Small intestine (tissue), 7 donors: Measurements from ENCODE around the gene WFIKKN1. TPM values are rescaled to one million over a fixed set of nuclear protein-coding genes. Genes with fewer than 3 reads are reported as not detected.

Experiments used
- DNase-seq, 2 donors: peaks; one replicate each; pipeline versions ENCODE4 v3.0.0 to v3.0.0-alpha.2; 2013
- FAIRE-seq: peaks from 2 replicates; lab custom pipeline; 2012; peaks lifted over from hg19 to GRCh38; lab: Jason Lieb, UNC
- H3K27ac ChIP-seq, 3 donors: one replicate each; pipeline ENCODE4 v1.5.1; 2013; ENCODE audit warnings: low read length in 2 of 3, mild to moderate bottlenecking in 2 of 3, control low read depth in 1 of 3, inconsistent platforms in 1 of 3, low read depth in 1 of 3, moderate library complexity in 1 of 3
- H3K27me3 ChIP-seq, 3 donors: one replicate each; pipeline ENCODE4 v1.6.1; 2013; ENCODE audit warnings: low read length in 3 of 3, inconsistent platforms in 1 of 3; ENCODE audit not compliant: control insufficient read depth in 3 of 3, insufficient read depth in 3 of 3
- H3K36me3 ChIP-seq, 3 donors: one replicate each; pipeline ENCODE4 v1.6.1; 2013; ENCODE audit warnings: low read length in 3 of 3, inconsistent platforms in 1 of 3, low read depth in 1 of 3, mild to moderate bottlenecking in 1 of 3, moderate library complexity in 1 of 3; ENCODE audit not compliant: control insufficient read depth in 3 of 3, insufficient read depth in 2 of 3
- H3K4me1 ChIP-seq, 3 donors: one replicate each; pipeline ENCODE4 v1.6.1; 2013; ENCODE audit warnings: low read length in 2 of 3, inconsistent platforms in 1 of 3, low read depth in 1 of 3, mild to moderate bottlenecking in 1 of 3, moderate library complexity in 1 of 3; ENCODE audit not compliant: control insufficient read depth in 3 of 3, insufficient read depth in 2 of 3
- H3K4me3 ChIP-seq, 3 donors: one replicate each; pipeline ENCODE4 v1.5.1; 2013; ENCODE audit warnings: low read length in 3 of 3, control low read depth in 1 of 3, inconsistent platforms in 1 of 3, low read depth in 1 of 3, mild to moderate bottlenecking in 1 of 3, moderate library complexity in 1 of 3
- H3K9me3 ChIP-seq, 2 donors: one replicate each; pipeline ENCODE4 v1.6.1; 2013; ENCODE audit warnings: low read depth in 1 of 2, low read length in 1 of 2; ENCODE audit not compliant: control insufficient read depth in 2 of 2, insufficient read depth in 1 of 2
- WGBS, 3 donors: extraction: QIAGEN DNeasy Blood & Tissue Kit; methylation state at CpG; one replicate each; pipeline ENCODE4 v1.1.7; 2013; 5-methylcytosine and 5-hydroxymethylcytosine counted together
- polyA plus RNA-seq, 4 donors: library from polyadenylated mRNA; stranded (reverse) in 3 of 4; unstranded in 1 of 4; fragments of 200-250 nt in 3 of 4; fragments of 120-200 nt in 1 of 4; gene quantifications; one replicate each; pipeline versions ENCODE4 v1.2.1 to v1.2.3, GENCODE V29; 2013
- donor health status: healthy with polysubstance abuse.
- donor health status: control.
- donor health status: control.
- donor health status: Bipolar disorder and iron deficiency.
- donor health status: healthy.

WFIKKN1 gene
- polyA plus RNA-seq, 4 donors = 0.60 to 7.6 (median 3.6) TPM

GRCh38 chr16:667113-667779, 36.5 kb downstream of the WFIKKN1 start:
- peak overlapping the region in 1 of 3 donors; percentile 48 for H3K27ac ChIP-seq
- no peak for FAIRE-seq

GRCh38 chr16:667780-668518, 37.2 kb downstream of the WFIKKN1 start, which contains the start of gene RHOT2:
RHOT2 (plus strand) TSS chr16:668132; CDS start chr16:668200, 68 bp downstream.
- peak; percentile 92 to 96 for DNase-seq
- H3K27ac ChIP-seq = peak within 1 kb of the TSS; percentile 48 to 71 (median 61)
- H3K4me3 ChIP-seq = peak within 1 kb of the TSS; percentile 87 to 95 (median 94)
- peaks cover 15 to 77% (median 19%) of the 10 kb centered on the region in 3 donors for H3K36me3 ChIP-seq
- FAIRE-seq = no peak
- no peaks in the 10 kb centered on the region for H3K27me3 ChIP-seq
- 0 to 1% (median 0%) methylated on average over 53 to 78 of the region's 78 CpGs for WGBS, 3 donors
- no peaks in the 10 kb centered on the region for H3K9me3 ChIP-seq
- H3K4me1 ChIP-seq = peaks cover 0 to 10% (median 0%) of the 10 kb centered on the region in 3 donors

More at GRCh38 chr16:667113-667779, 36.5 kb downstream of the WFIKKN1 start:
- H3K36me3 ChIP-seq = peaks cover 12 to 77% (median 15%) of the 10 kb centered on the region in 3 donors
- 78 to 85% (median 78%) methylated on average over 22 of the region's 22 CpGs for WGBS, 3 donors
- DNase-seq = no peak
- no peak overlapping the region for H3K4me3 ChIP-seq
- H3K27me3 ChIP-seq = no peaks in the 10 kb centered on the region
- H3K9me3 ChIP-seq = no peaks in the 10 kb centered on the region
- H3K4me1 ChIP-seq = peaks cover 0 to 10% (median 0%) of the 10 kb centered on the region in 3 donors

GRCh38 chr16:668519-669171, 37.9 kb downstream of the WFIKKN1 start:
- peaks cover 15 to 78% (median 21%) of the 10 kb centered on the region in 3 donors for H3K36me3 ChIP-seq
- no peak for FAIRE-seq

GRCh38 chr16:669666-670065, 38.9 kb downstream of the WFIKKN1 start:
- no peak for FAIRE-seq
- H3K9me3 ChIP-seq = no peaks in the 10 kb centered on the region
- WGBS, 3 donors = 91 to 97% (median 93%) methylated on average over 9 to 13 of the region's 13 CpGs
- no peak overlapping the region for H3K4me3 ChIP-seq
- H3K36me3 ChIP-seq = peaks cover 15 to 81% (median 21%) of the 10 kb centered on the region in 3 donors
- no peak overlapping the region for H3K27ac ChIP-seq
- H3K4me1 ChIP-seq = peaks cover 0 to 14% (median 0%) of the 10 kb centered on the region in 3 donors
- H3K27me3 ChIP-seq = no peaks in the 10 kb centered on the region
- DNase-seq = no peak

More at GRCh38 chr16:668519-669171, 37.9 kb downstream of the WFIKKN1 start:
- H3K9me3 ChIP-seq = no peaks in the 10 kb centered on the region
- peak overlapping the region; percentile 87 to 95 (median 94) for H3K4me3 ChIP-seq
- DNase-seq = peak in 1 of 2 donors; percentile 39
- peaks cover 0 to 10% (median 0%) of the 10 kb centered on the region in 3 donors for H3K4me1 ChIP-seq
- peak overlapping the region; percentile 22 to 71 (median 61) for H3K27ac ChIP-seq
- 5 to 6% (median 5%) methylated on average over 35 to 50 of the region's 50 CpGs for WGBS, 3 donors
- H3K27me3 ChIP-seq = no peaks in the 10 kb centered on the region

GRCh38 chr16:670485-671352, 39.9 kb downstream of the WFIKKN1 start:
- FAIRE-seq (no peak), DNase-seq (no peak)
- Histone ChIP-seq H3K4me3 (no peak overlapping the region), H3K9me3 (no peaks in the 10 kb centered on the region), H3K4me1 (peaks cover 3 to 21% (median 5%) of the 10 kb centered on the region in 3 donors), H3K36me3 (peaks cover 15 to 84% (median 21%) of the 10 kb centered on the region in 3 donors), H3K27ac (no peak overlapping the region), H3K27me3 (no peaks in the 10 kb centered on the region)
- 93 to 96% (median 95%) methylated on average over 42 to 52 of the region's 52 CpGs for WGBS, 3 donors

- H3K36me3 ChIP-seq = peaks cover 15 to 79% (median 21%) of the 10 kb centered on the region in 3 donors
- peaks cover 0 to 3% (median 0%) of the 10 kb centered on the region in 3 donors for H3K27me3 ChIP-seq
- no peak overlapping the region for H3K27ac ChIP-seq
- H3K9me3 ChIP-seq = no peaks in the 10 kb centered on the region
- 87 to 88% (median 88%) methylated on average over 36 to 40 of the region's 40 CpGs for WGBS, 3 donors
- no peak for FAIRE-seq
- no peak for DNase-seq
- H3K4me1 ChIP-seq = peaks cover 3 to 27% (median 5%) of the 10 kb centered on the region in 3 donors
- H3K4me3 ChIP-seq = no peak overlapping the region
Observed at GRCh38 chr16:671353-672131, 40.8 kb downstream of the WFIKKN1 start.

GRCh38 chr16:672371-672770, 41.6 kb downstream of the WFIKKN1 start:
- FAIRE-seq (no peak), DNase-seq (no peak)
- 90 to 97% (median 92%) methylated on average over 17 to 19 of the region's 19 CpGs for WGBS, 3 donors
- Histone ChIP-seq H3K36me3 (peaks cover 15 to 71% (median 21%) of the 10 kb centered on the region in 3 donors), H3K27me3 (peaks cover 0 to 3% (median 0%) of the 10 kb centered on the region in 3 donors), H3K27ac (no peak overlapping the region), H3K9me3 (no peaks in the 10 kb centered on the region), H3K4me3 (no peak overlapping the region), H3K4me1 (peaks cover 3 to 35% (median 5%) of the 10 kb centered on the region in 3 donors)
